GM12801 (cell line): ENCODE measurements around the gene SSMEM1.

Experiments used
- TF ChIP-seq, protein P1 (sequence below): IDR thresholded peaks from one replicate; pipeline ENCODE4 v1.5.1; 2011; ENCODE audit warnings: control low read depth; ENCODE audit not compliant: insufficient read length; ENCODE audit errors: extremely low read depth

The SSMEM1 gene

DNA sequence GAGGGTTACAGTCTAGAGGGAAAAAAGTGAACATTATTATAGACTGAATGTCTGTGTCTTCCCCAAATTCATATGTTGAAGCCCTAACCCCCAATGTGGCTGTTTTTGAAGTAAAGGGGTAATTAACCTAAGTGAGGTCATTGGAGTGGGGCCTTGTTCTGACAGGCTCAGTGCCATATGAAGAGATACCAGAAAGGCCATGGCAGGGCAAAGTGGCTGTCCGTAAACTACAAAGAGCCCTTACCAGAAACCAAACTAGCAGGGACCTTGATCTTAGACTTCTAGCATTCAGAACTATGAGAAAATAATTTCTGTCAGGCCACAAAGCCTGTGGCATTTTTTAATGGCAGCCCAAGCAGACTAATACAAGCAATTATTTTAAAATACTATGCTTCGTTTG, 11.2 kb upstream of the SSMEM1 start:
- TF ChIP-seq, protein P1, sequence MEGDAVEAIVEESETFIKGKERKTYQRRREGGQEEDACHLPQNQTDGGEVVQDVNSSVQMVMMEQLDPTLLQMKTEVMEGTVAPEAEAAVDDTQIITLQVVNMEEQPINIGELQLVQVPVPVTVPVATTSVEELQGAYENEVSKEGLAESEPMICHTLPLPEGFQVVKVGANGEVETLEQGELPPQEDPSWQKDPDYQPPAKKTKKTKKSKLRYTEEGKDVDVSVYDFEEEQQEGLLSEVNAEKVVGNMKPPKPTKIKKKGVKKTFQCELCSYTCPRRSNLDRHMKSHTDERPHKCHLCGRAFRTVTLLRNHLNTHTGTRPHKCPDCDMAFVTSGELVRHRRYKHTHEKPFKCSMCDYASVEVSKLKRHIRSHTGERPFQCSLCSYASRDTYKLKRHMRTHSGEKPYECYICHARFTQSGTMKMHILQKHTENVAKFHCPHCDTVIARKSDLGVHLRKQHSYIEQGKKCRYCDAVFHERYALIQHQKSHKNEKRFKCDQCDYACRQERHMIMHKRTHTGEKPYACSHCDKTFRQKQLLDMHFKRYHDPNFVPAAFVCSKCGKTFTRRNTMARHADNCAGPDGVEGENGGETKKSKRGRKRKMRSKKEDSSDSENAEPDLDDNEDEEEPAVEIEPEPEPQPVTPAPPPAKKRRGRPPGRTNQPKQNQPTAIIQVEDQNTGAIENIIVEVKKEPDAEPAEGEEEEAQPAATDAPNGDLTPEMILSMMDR = no peak

DNA sequence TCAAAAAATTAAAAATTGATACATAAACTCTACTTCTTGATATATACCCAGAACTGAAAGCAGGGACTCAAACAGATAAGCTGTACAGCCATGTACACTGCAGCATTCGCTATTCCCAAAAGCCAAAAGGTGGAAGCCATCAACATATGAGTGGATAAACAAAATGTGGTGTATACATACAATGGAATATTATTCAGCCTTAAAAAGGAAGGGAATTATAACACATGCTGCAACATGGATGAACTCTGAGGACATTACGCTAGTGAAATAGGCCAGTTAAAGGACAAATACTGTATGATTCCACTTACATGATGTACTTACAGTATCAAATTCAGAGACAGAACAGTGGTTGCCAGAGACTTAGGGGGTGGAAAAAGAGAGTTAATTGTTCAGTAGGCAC, 10.6 kb upstream of the SSMEM1 start:
- TF ChIP-seq, protein P1 = no peak

DNA sequence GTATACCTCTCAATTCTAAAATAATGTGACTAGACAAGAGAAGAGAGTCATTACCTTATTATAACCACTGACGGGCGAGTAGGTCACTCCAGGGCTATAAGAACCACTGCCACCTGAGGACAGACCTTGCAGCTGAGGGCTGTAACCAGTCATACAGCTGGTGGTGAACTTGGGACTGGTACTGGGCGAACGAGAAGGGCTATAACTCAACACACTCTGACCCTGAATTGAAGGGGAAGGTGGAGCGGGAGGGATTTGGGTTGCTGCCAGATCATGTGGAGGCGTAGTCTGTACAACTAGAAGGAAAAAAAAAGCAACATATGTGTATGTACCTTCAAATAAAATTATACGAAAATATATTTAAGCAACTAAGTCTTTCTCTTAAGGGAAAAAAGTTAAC, 5.9 kb upstream of the SSMEM1 start:
- TF ChIP-seq, protein P1 = no peak

DNA sequence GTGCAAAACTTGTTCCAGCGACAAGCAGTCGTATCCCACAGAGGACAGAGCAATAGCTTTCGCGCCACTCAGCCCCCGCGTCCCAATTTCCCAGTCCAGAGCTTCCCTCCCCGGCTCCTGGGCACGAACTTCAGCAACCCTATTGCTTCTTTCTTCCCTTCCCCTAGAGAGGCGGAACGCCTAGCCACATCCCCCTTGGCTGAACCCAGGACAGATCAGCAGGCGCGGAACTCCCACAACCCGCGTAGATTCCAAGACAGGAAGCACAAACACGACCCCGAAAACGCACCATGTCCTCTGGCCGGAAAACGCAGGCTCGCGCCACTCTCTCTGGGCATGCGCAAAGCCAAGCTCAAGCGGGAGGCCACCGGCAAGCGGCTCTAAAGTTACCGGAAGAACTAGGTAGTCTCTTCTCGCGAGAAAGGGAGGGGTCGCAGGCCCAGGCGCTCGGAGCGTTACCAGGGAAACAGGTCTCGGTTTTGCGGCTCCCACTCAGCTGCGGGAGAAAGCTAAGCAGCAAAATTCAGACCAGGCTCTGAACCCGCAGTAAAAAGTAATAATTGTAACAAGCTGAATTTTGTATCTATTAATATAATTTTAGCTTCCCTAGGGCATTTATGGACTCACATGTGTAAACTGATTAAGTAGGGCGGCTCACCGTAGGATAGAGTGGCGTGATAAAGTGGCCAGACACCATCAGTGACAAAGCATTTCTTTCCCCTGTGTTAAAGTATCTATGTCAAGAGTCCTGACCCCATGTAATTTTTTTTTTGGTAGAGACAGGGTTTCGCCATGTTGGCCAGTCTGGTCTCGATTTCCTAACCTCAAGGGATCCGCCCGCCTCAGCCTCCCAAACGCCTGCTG, 2.3 kb upstream of the SSMEM1 start, which contains the start of gene TMEM209:
TSS of gene TMEM209 (minus strand) at position 323 of the 864 bp plus-strand sequence. CDS start at position 292, 31 bp downstream.
- TF ChIP-seq, protein P1 = no peak

DNA sequence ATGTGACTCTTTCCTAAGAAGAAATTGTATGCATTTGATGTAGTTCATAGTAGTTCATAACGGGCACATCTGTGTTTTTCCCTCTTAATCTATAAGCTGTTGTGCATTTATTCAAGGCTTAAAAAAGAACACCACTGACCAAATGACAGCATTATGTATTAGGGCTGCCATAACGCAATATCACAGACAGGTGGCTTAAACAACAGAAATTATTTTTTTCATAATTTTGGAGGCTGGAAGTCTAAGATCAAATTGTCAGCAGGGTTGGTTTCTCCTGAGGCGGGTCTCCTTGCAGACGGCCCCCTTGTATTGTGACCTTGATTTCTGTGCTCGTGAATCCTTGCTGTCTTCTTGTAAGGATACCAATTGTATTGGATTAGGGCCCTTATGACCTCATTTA, 627 bp upstream of the SSMEM1 start:
- TF ChIP-seq, protein P1 = no peak

DNA sequence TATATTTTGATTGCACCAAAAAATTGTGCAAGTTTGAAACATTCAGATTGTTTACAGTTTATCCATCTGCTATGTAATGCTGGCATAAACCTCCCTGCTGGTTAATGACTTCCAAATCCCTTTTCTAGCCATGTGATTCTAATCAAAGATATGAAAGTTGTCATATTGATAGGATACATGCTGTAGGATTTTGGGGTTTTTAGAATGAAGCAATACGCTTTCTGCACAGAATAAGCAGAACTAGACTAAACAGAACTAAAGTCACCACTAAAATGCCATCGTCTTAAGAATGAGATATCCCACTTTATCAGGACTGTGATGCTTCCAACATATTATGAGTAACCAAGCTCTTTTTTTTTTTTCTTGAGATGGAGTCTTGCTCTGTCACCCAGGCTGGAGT, 856 bp downstream of the SSMEM1 start:
- TF ChIP-seq, protein P1 = no peak

DNA sequence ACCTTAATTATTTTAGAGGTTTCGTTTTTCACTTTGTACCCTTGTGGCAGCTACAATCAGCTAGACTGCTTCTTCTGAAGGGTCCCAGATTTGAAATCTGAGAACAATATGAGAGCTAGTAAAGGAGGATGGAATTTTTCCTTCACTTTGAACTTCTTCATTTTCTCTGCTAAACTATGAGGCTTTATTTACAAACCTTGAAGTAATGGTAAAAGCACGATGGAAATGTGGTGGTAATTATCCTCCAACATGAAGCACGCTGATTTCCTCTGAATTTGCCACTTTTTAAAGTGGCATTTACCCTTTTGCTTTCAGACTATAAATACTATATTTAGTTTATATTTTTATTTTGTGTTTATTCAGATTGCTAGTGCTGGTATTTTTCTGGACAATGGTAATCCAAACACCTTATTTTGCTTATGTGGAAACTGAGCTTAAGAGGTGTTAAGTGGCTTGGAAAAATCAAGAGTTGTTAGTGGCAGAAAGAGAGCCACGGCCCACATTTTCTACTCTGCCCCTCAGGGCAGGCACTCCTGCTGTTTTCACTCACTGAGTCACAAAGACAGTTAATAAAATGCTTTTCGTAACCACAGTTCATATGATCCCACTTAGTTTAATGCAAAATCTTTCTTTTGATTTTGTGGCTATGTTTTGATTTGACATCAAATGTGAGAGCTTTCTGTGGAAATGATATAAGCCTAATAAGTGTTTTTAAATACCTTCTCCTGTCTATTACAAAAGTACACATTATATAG, 2.7 kb downstream of the SSMEM1 start:
- TF ChIP-seq, protein P1 = no peak
